ENCODE results near the gene USP10. TPM values are rescaled to one million over a fixed set of nuclear protein-coding genes. Genes with fewer than 3 reads are reported as not detected.

USP10 gene
- total RNA-seq, 2 experiments from 2014 or later: 99.3 to 106 TPM

DNA sequence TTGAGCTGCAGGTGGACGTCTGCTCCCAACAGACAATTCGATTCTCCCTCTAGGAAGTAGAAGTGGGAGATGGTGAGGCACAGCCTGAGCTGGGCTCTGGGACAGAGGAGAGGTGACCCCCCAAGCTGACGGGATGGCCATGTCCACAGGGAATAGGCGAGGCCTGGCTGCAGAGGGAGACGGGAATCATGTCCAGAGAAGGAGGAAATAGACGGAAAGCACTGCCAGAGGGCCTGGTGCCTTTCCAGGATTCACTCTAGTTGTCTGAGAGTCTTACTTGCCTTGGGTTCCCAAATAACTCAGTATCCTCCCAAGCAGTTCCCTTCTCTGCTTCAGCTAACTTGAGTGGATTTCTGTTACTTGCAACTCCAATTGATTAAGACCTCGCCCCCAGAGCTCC lies 115.7 kb downstream of the USP10 start:
- peaks cover 17% of the 10 kb centered on the region for H3K4me1 Mint-ChIP-seq (ENCODE audit: low read depth)
- Histone ChIP-seq H3K36me3 (ENCODE audit: insufficient read depth, low read length) (no peaks in the 10 kb centered on the region), H3K27ac (ENCODE audit: low read depth in 1 of 2, low read length in 2 of 2) (no peak overlapping the region), H3K4me1 (ENCODE audit: insufficient read depth, low read length) (peaks cover 23% of the 10 kb centered on the region), H3K9me3 (ENCODE audit: control insufficient read depth in 1 of 2, insufficient read depth in 1 of 2, low read length in 2 of 2) (peaks cover 0 to 4% of the 10 kb centered on the region in 2 experiments), H3K27me3 (ENCODE audit: control insufficient read depth in 1 of 2, insufficient read depth in 2 of 2, low read length in 2 of 2) (no peaks in the 10 kb centered on the region), H3K4me3 (ENCODE audit: low read length) (no peak overlapping the region)
- H3K27ac Mint-ChIP-seq: no peak overlapping the region
- no peaks in the 10 kb centered on the region for H3K9me3 Mint-ChIP-seq
- intact Hi-C loops (cut with DNase I, micrococcal nuclease): no loop called here
- ChIA-PET POLR2A (no interaction called here), CTCF (no interaction called here)
- no peak for ATAC-seq (ENCODE audit: poor library complexity)
- DNase-seq: no peak
- no peak for TF ChIP-seq CTCF (IDR thresholded peaks at IDR 0.05)
- H3K36me3 Mint-ChIP-seq (ENCODE audit: low read depth): no peaks in the 10 kb centered on the region
- H3K4me3 Mint-ChIP-seq: no peak overlapping the region
- H3K27me3 Mint-ChIP-seq: no peaks in the 10 kb centered on the region

GRCh38 chr16:84816023-84816422 lies 116.2 kb downstream of the USP10 start:
- H3K9me3 Mint-ChIP-seq: no peaks in the 10 kb centered on the region
- no peak for DNase-seq
- H3K9me3 ChIP-seq (ENCODE audit: control insufficient read depth in 1 of 2, insufficient read depth in 1 of 2, low read length in 2 of 2): peaks cover 0 to 4% of the 10 kb centered on the region in 2 experiments
- no peak overlapping the region for H3K27ac ChIP-seq (ENCODE audit: low read depth in 1 of 2, low read length in 2 of 2)
- no peak overlapping the region for H3K4me3 ChIP-seq (ENCODE audit: low read length)
- no peak overlapping the region for H3K4me3 Mint-ChIP-seq
- H3K36me3 ChIP-seq (ENCODE audit: insufficient read depth, low read length): no peaks in the 10 kb centered on the region
- POLR2A ChIA-PET: no interaction called here
- CTCF ChIA-PET: no interaction called here
- TF ChIP-seq CTCF (IDR thresholded peaks at IDR 0.05): no peak
- H3K27ac Mint-ChIP-seq: no peak overlapping the region
- H3K27me3 Mint-ChIP-seq: no peaks in the 10 kb centered on the region
- peaks cover 17% of the 10 kb centered on the region for H3K4me1 Mint-ChIP-seq (ENCODE audit: low read depth)
- no peaks in the 10 kb centered on the region for H3K36me3 Mint-ChIP-seq (ENCODE audit: low read depth)
- intact Hi-C loops (cut with DNase I, micrococcal nuclease): no loop called here
- ATAC-seq (ENCODE audit: poor library complexity): no peak
- H3K4me1 ChIP-seq (ENCODE audit: insufficient read depth, low read length): peaks cover 23% of the 10 kb centered on the region
- H3K27me3 ChIP-seq (ENCODE audit: control insufficient read depth in 1 of 2, insufficient read depth in 2 of 2, low read length in 2 of 2): no peaks in the 10 kb centered on the region

- H3K36me3 ChIP-seq (ENCODE audit: insufficient read depth, low read length): no peaks in the 10 kb centered on the region
- H3K4me3 Mint-ChIP-seq: no peak overlapping the region
- H3K27ac ChIP-seq (ENCODE audit: low read depth in 1 of 2, low read length in 2 of 2): no peak overlapping the region
- peaks cover 2% of the 10 kb centered on the region for H3K27me3 Mint-ChIP-seq
- ChIA-PET POLR2A (no interaction called here), CTCF (no interaction called here)
- intact Hi-C loops (cut with DNase I, micrococcal nuclease): no loop called here
- peaks cover 23% of the 10 kb centered on the region for H3K4me1 ChIP-seq (ENCODE audit: insufficient read depth, low read length)
- H3K27ac Mint-ChIP-seq: no peak overlapping the region
- H3K9me3 ChIP-seq (ENCODE audit: control insufficient read depth in 1 of 2, insufficient read depth in 1 of 2, low read length in 2 of 2): peaks cover 0 to 4% of the 10 kb centered on the region in 2 experiments
- DNase-seq: no peak
- H3K4me1 Mint-ChIP-seq (ENCODE audit: low read depth): peaks cover 15% of the 10 kb centered on the region
- no peak overlapping the region for H3K4me3 ChIP-seq (ENCODE audit: low read length)
- H3K36me3 Mint-ChIP-seq (ENCODE audit: low read depth): no peaks in the 10 kb centered on the region
- no peaks in the 10 kb centered on the region for H3K27me3 ChIP-seq (ENCODE audit: control insufficient read depth in 1 of 2, insufficient read depth in 2 of 2, low read length in 2 of 2)
- no peak for TF ChIP-seq CTCF (IDR thresholded peaks at IDR 0.05)
- H3K9me3 Mint-ChIP-seq: no peaks in the 10 kb centered on the region
- no peak for ATAC-seq (ENCODE audit: poor library complexity)
These were observed 116.7 kb downstream of the USP10 start for GRCh38 chr16:84816485-84816884.
